ENCODE data around the gene FNIP1. TPM values are rescaled to one million over a fixed set of nuclear protein-coding genes. Genes with fewer than 3 reads are reported as not detected.

Gene FNIP1
- total and polyA plus RNA-seq, 9 of the 15 experiments (the other 6 are each of a cell fraction or from before 2014, with no cell fraction given): 5.0 to 32.8 (median 18.4) TPM

DNA sequence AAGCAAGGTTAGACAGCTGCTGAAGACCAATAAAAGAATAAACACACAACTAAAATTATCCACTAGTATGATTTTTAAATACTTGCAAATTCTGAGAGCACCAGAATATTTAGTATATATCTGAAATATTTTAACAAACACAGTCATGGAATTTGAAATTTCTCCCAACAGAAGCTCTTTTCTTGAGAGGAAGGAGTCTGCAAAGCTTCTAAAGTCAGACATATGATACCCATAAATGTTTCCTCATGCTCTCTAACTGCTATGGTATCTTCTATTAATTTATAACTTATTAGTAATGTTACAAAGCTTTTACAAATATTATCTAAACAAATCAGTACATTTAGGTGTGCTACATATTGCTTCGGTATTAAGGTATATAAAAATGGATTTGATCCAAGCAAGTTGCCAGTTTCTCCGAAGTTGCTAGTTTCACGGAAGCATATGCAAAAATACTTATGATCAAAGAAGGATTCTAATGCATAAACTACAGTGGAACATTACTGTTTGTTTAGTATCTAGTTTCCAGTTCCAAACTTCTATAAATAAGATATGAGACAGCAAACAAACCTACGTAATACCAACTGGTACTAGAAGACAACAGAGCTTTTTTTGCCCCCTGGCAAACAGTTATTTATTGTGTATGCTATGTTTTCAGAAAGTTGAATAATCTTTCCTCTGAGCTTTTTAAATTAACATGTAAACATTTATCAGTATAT is 22.0 kb downstream of the FNIP1 start:
- 92% methylated on average over 4 of the region's 4 CpGs for WGBS (ENCODE audit: insufficient coverage, low coverage, missing lambda C conversion rate)
- H3K4me3 ChIP-seq: no peak overlapping the region
- TF ChIP-seq ZNF263 (CRISPR knock-in tag; IDR thresholded peaks at IDR 0.05; ENCODE audit: borderline replicate concordance) (no peak), MTA3 (IDR thresholded peaks at IDR 0.05; ENCODE audit: borderline replicate concordance) (no peak)
- no peaks in the 10 kb centered on the region for H3K9me3 ChIP-seq (replicated peaks; ENCODE audit: control insufficient read depth, insufficient read depth, low read depth, low read length)
- H4K20me1 ChIP-seq (replicated peaks; ENCODE audit: control insufficient read depth, insufficient read depth, low read length): peaks cover 31% of the 10 kb centered on the region
- no peak overlapping the region for H3K27ac ChIP-seq (ENCODE audit: extremely low read depth, low read depth, low read length)
- H3K9ac ChIP-seq (ENCODE audit: insufficient read depth in 1 of 2, low read depth in 2 of 2, low read length in 2 of 2): no peak overlapping the region
- H3K9me1 ChIP-seq (ENCODE audit: control insufficient read depth, insufficient read depth, low read length): no peaks in the 10 kb centered on the region
- ATAC-seq (no peak), DNase-seq (ENCODE audit: extremely low read depth in 1 of 4, low spot score in 3 of 4) (no peak), FAIRE-seq (no peak)
- POLR2A ChIA-PET: interaction anchor here (0.5 to 2.5 kb wide), 4 partner anchors 7 to 84 kb away, joined by 4 to 11 read pairs (median 5); partner anchors contain the start of gene FNIP1
- no peaks in the 10 kb centered on the region for H3K27me3 ChIP-seq (ENCODE audit: control insufficient read depth in 2 of 2, insufficient read depth in 2 of 2, low read length in 2 of 2)
- H3K4me1 ChIP-seq (replicated peaks in 1 of 2; ENCODE audit: control insufficient read depth in 2 of 2, insufficient read depth in 2 of 2, low read length in 2 of 2): peaks cover 3 to 23% of the 10 kb centered on the region in 2 experiments; a peak in 3 of 5 replicates
- CTCF ChIA-PET (ENCODE audit: low intra/inter-chr PET ratio): no interaction called here
- no peak overlapping the region for H3K4me2 ChIP-seq (ENCODE audit: insufficient read depth, low read length)
- H3K36me3 ChIP-seq (ENCODE audit: control insufficient read depth, insufficient read depth, low read length): peaks cover 3% of the 10 kb centered on the region; the same call in 2 of the 3 replicates
- intact Hi-C loops (cut with micrococcal nuclease) (no loop called here), in situ Hi-C loops (cut with MboI) (no loop called here)
- peaks cover 89% of the 10 kb centered on the region for H3K79me2 ChIP-seq (ENCODE audit: control insufficient read depth, insufficient read depth, low read length)
- no peak overlapping the region for H2AFZ ChIP-seq (ENCODE audit: low read depth, low read length)
- BruUV-seq (replicated peaks): no TSS peak

- Histone ChIP-seq H3K9me3 (replicated peaks; ENCODE audit: control insufficient read depth, insufficient read depth, low read depth, low read length) (no peaks in the 10 kb centered on the region), H3K4me3 (no peak overlapping the region), H3K9ac (ENCODE audit: insufficient read depth in 1 of 2, low read depth in 2 of 2, low read length in 2 of 2) (no peak overlapping the region), H3K4me1 (replicated peaks in 1 of 2; ENCODE audit: control insufficient read depth in 2 of 2, insufficient read depth in 2 of 2, low read length in 2 of 2) (peaks cover 3 to 28% of the 10 kb centered on the region in 2 experiments; a peak in 3 of 5 replicates), H4K20me1 (replicated peaks; ENCODE audit: control insufficient read depth, insufficient read depth, low read length) (peaks cover 34% of the 10 kb centered on the region), H3K79me2 (ENCODE audit: control insufficient read depth, insufficient read depth, low read length) (peaks cover 92% of the 10 kb centered on the region), H3K27me3 (ENCODE audit: control insufficient read depth in 2 of 2, insufficient read depth in 2 of 2, low read length in 2 of 2) (no peaks in the 10 kb centered on the region), H3K36me3 (ENCODE audit: control insufficient read depth, insufficient read depth, low read length) (peaks cover 3% of the 10 kb centered on the region; the same call in 2 of the 3 replicates), H2AFZ (ENCODE audit: low read depth, low read length) (no peak overlapping the region), H3K27ac (ENCODE audit: extremely low read depth, low read depth, low read length) (no peak overlapping the region), H3K9me1 (ENCODE audit: control insufficient read depth, insufficient read depth, low read length) (no peaks in the 10 kb centered on the region), H3K4me2 (ENCODE audit: insufficient read depth, low read length) (no peak overlapping the region)
- no peak for FAIRE-seq
- no TSS peak for BruUV-seq (replicated peaks)
- ChIA-PET CTCF (ENCODE audit: low intra/inter-chr PET ratio) (no interaction called here), POLR2A (interaction anchor here (0.6 to 2.5 kb wide), 5 partner anchors 8 to 225 kb away, joined by 3 to 11 read pairs (median 4); partner anchors contain the start of gene FNIP1)
- no peak for DNase-seq (ENCODE audit: extremely low read depth in 1 of 4, low spot score in 3 of 4)
- WGBS (ENCODE audit: insufficient coverage, low coverage, missing lambda C conversion rate): 87% methylated on average over 2 of the region's 2 CpGs
- intact Hi-C loops (cut with micrococcal nuclease): no loop called here
- ATAC-seq: no peak
- in situ Hi-C loops (cut with MboI): no loop called here
- TF ChIP-seq, protein P1, sequence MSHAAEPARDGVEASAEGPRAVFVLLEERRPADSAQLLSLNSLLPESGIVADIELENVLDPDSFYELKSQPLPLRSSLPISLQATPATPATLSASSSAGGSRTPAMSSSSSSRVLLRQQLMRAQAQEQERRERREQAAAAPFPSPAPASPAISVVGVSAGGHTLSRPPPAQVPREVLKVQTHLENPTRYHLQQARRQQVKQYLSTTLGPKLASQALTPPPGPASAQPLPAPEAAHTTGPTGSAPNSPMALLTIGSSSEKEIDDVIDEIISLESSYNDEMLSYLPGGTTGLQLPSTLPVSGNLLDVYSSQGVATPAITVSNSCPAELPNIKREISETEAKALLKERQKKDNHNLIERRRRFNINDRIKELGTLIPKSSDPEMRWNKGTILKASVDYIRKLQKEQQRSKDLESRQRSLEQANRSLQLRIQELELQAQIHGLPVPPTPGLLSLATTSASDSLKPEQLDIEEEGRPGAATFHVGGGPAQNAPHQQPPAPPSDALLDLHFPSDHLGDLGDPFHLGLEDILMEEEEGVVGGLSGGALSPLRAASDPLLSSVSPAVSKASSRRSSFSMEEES (CRISPR knock-in tag; IDR thresholded peaks at IDR 0.05): no peak
- no peak for TF ChIP-seq SMAD3 (CRISPR knock-in tag; conservative IDR thresholded peaks at IDR 0.05)
- no peak for TF ChIP-seq TRIM28 (IDR thresholded peaks at IDR 0.05)
- no peak for TF ChIP-seq BRF1 (IDR thresholded peaks at IDR 0.05; ENCODE audit: borderline replicate concordance, extremely low read depth, insufficient read length)
- TF ChIP-seq, protein P2, sequence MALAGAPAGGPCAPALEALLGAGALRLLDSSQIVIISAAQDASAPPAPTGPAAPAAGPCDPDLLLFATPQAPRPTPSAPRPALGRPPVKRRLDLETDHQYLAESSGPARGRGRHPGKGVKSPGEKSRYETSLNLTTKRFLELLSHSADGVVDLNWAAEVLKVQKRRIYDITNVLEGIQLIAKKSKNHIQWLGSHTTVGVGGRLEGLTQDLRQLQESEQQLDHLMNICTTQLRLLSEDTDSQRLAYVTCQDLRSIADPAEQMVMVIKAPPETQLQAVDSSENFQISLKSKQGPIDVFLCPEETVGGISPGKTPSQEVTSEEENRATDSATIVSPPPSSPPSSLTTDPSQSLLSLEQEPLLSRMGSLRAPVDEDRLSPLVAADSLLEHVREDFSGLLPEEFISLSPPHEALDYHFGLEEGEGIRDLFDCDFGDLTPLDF (CRISPR knock-in tag; IDR thresholded peaks at IDR 0.05): no peak
- TF ChIP-seq ZNF280B (CRISPR knock-in tag; IDR thresholded peaks at IDR 0.05): no peak
- TF ChIP-seq CEBPB (tag; IDR thresholded peaks at IDR 0.05): no peak
- no peak for TF ChIP-seq EHMT2 (IDR thresholded peaks at IDR 0.05)
These were observed 23.0 kb downstream of the FNIP1 start for GRCh38 chr5:131773805-131774204.

Data from K562 (cell line).